ENCODE results near the gene BLCAP.

BLCAP gene

DNA sequence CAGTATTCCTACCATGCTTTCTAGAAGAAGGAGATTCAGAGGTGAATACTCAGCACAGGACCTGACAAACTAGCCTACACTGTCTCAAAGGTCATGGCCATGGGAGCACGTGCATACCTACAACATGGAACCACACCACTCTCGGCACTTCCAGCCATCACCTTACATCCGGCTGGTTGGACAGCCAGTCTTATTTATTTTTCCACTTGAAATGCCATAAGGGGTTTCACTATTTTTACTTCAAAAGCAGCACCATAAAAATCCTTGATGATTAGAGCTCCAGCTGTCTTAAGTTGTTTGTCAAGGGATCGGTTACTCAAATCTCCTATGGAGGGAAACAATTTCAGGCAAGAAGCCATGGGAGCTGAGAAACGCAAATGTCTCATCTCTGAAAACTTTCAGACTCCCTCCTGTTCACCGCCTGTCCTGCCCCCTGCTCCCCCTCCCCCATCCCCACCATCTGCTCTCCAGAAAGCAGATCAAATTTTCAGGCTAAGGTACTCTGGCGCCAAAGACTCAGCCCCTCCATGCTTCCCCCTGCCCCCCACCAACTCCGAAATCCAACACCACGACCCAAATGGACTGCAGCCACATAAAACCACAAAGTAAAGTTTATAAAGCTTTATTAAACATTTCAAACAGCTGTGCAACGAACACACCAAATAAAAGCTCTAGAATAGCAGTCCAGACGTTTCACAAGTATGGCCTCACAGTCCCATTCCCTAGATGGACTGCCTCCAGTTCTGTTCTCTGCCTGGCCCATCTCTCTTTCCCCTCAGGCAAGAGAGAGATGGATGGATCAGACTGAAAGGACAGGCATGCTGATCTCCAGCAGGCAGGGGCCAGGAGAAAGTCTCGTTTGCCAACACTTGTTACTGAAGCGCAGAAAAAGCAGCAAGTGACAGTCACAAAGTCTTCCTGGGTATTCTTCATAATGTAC lies 10.6 kb downstream of the BLCAP start:
- TF ChIP-seq, protein P1, sequence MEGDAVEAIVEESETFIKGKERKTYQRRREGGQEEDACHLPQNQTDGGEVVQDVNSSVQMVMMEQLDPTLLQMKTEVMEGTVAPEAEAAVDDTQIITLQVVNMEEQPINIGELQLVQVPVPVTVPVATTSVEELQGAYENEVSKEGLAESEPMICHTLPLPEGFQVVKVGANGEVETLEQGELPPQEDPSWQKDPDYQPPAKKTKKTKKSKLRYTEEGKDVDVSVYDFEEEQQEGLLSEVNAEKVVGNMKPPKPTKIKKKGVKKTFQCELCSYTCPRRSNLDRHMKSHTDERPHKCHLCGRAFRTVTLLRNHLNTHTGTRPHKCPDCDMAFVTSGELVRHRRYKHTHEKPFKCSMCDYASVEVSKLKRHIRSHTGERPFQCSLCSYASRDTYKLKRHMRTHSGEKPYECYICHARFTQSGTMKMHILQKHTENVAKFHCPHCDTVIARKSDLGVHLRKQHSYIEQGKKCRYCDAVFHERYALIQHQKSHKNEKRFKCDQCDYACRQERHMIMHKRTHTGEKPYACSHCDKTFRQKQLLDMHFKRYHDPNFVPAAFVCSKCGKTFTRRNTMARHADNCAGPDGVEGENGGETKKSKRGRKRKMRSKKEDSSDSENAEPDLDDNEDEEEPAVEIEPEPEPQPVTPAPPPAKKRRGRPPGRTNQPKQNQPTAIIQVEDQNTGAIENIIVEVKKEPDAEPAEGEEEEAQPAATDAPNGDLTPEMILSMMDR (IDR thresholded peaks at IDR 0.05; ENCODE audit: control extremely low read depth, extremely low read depth, low read depth, missing control alignments) = no peak
- no peak for DNase-seq (ENCODE audit: extremely low spot score)
- ChIA-PET POLR2A (no interaction called here), CTCF (interaction anchor here (1.4 kb wide), 2 partner anchors 18 to 247 kb away, joined by 3 read pairs; no protein-coding TSS in a partner anchor)

DNA sequence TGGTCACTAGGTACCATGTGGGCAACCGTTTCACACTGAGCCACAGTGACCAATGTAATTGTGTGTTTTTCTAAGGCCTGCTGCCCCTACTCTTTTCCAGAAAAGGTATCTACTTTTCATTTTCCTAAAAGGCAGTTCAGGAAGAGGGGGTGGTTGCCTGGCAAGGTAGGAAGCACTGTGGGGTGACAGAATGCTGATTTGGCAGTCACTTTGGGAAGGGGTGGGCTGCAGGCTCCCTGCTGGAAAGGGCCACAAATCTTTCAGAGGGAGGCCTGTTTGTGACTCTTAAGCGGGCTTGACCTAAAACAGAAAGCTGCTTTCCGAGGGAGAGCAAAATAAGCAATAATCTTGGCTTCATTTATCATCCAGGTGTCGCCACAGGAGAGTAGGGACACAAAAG lies 11.8 kb downstream of the BLCAP start:
- TF ChIP-seq, protein P1 (IDR thresholded peaks at IDR 0.05; ENCODE audit: control extremely low read depth, extremely low read depth, low read depth, missing control alignments) = no peak
- POLR2A ChIA-PET = no interaction called here
- CTCF ChIA-PET = interaction anchor here (0.9 to 1.2 kb wide), 2 partner anchors 14 to 25 kb away, joined by 3 read pairs; no protein-coding TSS in a partner anchor
- no peak for DNase-seq (ENCODE audit: extremely low spot score)

DNA sequence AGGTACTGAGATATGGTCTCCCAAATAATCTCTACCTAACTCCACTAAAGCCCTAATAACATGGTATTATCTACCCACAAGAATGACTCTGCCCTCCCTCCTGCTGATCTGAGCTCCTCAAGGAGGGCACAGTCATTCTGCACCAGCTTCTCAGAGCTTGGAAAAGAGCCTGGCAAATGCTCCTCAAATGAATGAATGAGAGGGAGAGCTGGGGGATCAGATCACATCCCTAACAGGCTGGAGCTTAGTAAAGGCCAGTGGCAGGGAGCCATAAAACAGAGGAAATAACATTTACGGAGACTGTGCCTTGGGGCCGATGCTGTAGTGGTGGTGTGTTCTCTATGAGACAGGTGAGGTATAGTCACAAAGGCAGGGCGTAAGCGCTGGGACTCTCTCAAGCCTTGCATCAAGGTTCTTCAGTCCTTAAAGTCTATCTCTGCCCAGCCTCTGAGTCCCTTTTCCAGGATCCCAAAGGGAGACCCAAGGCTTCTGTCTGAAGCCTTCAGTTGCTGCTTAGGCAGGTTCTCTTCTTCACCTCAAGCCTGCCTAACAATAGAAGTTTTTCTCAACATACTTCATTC lies 13.8 kb downstream of the BLCAP start:
- TF ChIP-seq, protein P1 (IDR thresholded peaks at IDR 0.05; ENCODE audit: control extremely low read depth, extremely low read depth, low read depth, missing control alignments) = no peak
- POLR2A ChIA-PET = no interaction called here
- CTCF ChIA-PET = interaction anchor here (1.1 to 1.3 kb wide), 2 partner anchors 21 to 36 kb away, joined by 3 to 6 read pairs; no protein-coding TSS in a partner anchor
- DNase-seq (ENCODE audit: extremely low spot score) = no peak

DNA sequence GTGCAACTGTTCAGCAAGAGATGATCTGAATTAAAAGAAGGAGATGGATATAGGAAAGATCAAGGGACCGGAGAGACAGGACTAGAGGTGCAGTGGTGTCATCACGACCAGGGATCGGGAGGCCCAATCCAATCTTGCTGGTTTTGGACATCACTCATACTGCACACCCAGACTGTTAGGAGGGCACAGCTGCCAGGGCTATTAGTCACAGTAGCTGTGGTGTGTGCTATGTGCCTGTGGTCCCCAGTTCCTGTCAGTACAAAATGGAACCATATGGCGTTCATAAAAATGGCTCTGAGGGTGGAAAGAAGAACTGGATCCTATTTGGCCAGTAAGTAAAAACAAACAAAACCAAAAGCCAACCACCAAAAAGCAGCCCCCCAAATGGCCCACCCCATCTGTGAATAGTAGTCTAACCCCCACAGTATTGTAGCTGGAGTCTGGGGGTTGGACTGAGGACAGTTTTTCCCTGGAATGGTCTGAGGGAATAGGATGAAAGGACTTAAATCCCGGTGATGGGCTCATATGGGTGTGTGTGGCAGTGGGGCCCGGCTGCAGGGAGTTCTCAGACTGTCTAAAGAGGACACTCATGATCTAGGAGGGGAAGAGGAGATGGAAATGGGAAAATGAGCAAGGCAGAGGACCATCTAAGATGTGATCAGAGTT lies 15.9 kb downstream of the BLCAP start:
- POLR2A ChIA-PET = no interaction called here
- CTCF ChIA-PET = interaction anchor here (1.0 to 1.3 kb wide), 3 partner anchors 11 to 53 kb away, joined by 3 read pairs; no protein-coding TSS in a partner anchor
- TF ChIP-seq, protein P1 (IDR thresholded peaks at IDR 0.05; ENCODE audit: control extremely low read depth, extremely low read depth, low read depth, missing control alignments) = no peak
- DNase-seq (ENCODE audit: extremely low spot score) = no peak

DNA sequence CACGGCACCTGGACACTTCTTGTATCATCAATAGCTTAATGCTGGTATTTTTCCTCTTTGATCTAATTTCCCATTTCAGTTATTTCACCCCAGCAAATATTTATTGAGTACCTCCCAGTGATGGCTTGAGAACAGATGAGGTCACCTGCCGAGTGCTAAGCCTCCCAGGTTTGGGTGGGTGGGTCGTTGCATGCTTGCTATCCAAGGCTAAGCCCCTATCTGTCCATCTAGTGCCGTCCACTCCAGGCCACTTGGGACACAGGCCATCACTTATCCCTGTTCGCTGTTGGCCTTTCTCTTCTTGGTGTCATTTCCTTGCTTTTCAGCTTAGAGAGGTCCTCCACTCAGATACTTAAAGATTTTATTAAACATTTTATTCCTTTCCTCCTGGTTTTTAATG lies 17.4 kb downstream of the BLCAP start:
- POLR2A ChIA-PET = no interaction called here
- CTCF ChIA-PET = no interaction called here
- TF ChIP-seq, protein P1 (IDR thresholded peaks at IDR 0.05; ENCODE audit: control extremely low read depth, extremely low read depth, low read depth, missing control alignments) = no peak

DNA sequence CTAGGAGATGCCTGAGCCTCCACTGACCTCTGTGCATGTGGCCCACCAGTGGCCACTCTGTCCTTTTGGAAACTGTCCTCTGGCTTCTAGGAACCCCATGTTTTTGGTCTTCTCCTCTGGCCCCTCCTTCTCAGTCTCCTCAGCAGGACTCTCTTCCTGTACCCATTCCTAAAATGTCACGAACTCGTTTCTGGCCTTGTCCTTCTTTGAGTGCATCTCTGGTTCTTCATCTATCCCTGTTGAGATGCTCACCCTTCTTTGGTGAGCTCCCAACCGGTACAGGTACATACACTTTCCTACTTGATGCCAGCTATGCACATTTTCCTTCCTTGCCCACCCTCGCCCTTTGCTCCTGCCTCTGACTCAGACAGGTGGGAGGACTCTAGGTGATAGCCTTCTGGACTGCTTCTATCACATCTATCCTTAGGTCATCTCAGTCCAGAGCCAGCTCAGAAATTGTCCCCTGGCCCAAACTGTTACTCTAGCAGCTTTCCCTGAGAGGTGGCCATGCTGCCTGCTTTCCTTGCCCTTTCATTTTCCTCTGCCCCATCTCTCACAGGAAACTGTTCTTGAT lies 21.4 kb downstream of the BLCAP start:
- DNase-seq (ENCODE audit: extremely low spot score) = no peak
- POLR2A ChIA-PET = no interaction called here
- CTCF ChIA-PET = interaction anchor here (1.0 to 2.2 kb wide), 3 partner anchors 11 to 58 kb away, joined by 3 to 6 read pairs (median 3); no protein-coding TSS in a partner anchor
- TF ChIP-seq, protein P1 (IDR thresholded peaks at IDR 0.05; ENCODE audit: control extremely low read depth, extremely low read depth, low read depth, missing control alignments) = no peak

More for the DNA sequence above, 17.4 kb downstream of the BLCAP start:
- no peak for DNase-seq (ENCODE audit: extremely low spot score)
